ENCODE results near the gene CHMP5.

The CHMP5 gene

GRCh38 chr9:33244137-33244784 lies 20.6 kb upstream of the CHMP5 start:
- DNase-seq, result no peak

GRCh38 chr9:33245341-33245740 lies 19.5 kb upstream of the CHMP5 start:
- no peak for DNase-seq

GRCh38 chr9:33246269-33246860 lies 18.5 kb upstream of the CHMP5 start:
- DNase-seq, result no peak

GRCh38 chr9:33248606-33249005 lies 16.2 kb upstream of the CHMP5 start:
- DNase-seq, result no peak

GRCh38 chr9:33249087-33249658 lies 15.7 kb upstream of the CHMP5 start:
- no peak for DNase-seq

- DNase-seq, result no peak
Observed at GRCh38 chr9:33249983-33250382, 14.9 kb upstream of the CHMP5 start.

- no peak for DNase-seq
Observed at GRCh38 chr9:33250458-33250995, 14.3 kb upstream of the CHMP5 start.

GRCh38 chr9:33254211-33254610 lies 10.6 kb upstream of the CHMP5 start:
- no peak for DNase-seq

GRCh38 chr9:33255014-33255413 lies 9.8 kb upstream of the CHMP5 start:
- DNase-seq, result no peak

GRCh38 chr9:33255471-33255870 lies 9.4 kb upstream of the CHMP5 start:
- no peak for DNase-seq

- no peak for DNase-seq
Observed at GRCh38 chr9:33256236-33256635, 8.6 kb upstream of the CHMP5 start.

GRCh38 chr9:33257276-33257675 lies 7.6 kb upstream of the CHMP5 start:
- no peak for DNase-seq

- no peak for DNase-seq
Observed at GRCh38 chr9:33260372-33260771, 4.5 kb upstream of the CHMP5 start.

- DNase-seq, result no peak
Observed at GRCh38 chr9:33263131-33264002, 1.5 kb upstream of the CHMP5 start.

- no peak for DNase-seq
Observed at GRCh38 chr9:33264003-33264472, 811 bp upstream of the CHMP5 start.

GRCh38 chr9:33265211-33265865 lies 489 bp downstream of the CHMP5 start:
- DNase-seq, result no peak

GRCh38 chr9:33267151-33267767 lies 2.4 kb downstream of the CHMP5 start:
- no peak for DNase-seq

GRCh38 chr9:33270146-33270545 lies 5.3 kb downstream of the CHMP5 start:
- DNase-seq, result no peak

GRCh38 chr9:33272061-33272460 lies 7.2 kb downstream of the CHMP5 start:
- DNase-seq, result no peak

- DNase-seq, result no peak
Observed at GRCh38 chr9:33273266-33273971, 8.6 kb downstream of the CHMP5 start.

GRCh38 chr9:33273972-33274328 lies 9.1 kb downstream of the CHMP5 start:
- DNase-seq, result no peak

GRCh38 chr9:33277484-33277883 lies 12.6 kb downstream of the CHMP5 start:
- no peak for DNase-seq

Measured in SHP77 treated with DMSO at 0.1 percent for 48 hours (cell line).